ENCODE data around the gene CHRNB1. TPM values are rescaled to one million over a fixed set of nuclear protein-coding genes. Genes with fewer than 3 reads are reported as not detected.

CHRNB1 gene
- total and polyA plus RNA-seq, 2 of the 8 experiments (the other 6 are each of a cell fraction or from before 2014, with no cell fraction given): 14.1 to 28.2 TPM

- no peak for TF ChIP-seq KDM1A (IDR thresholded peaks at IDR 0.05; ENCODE audit: borderline replicate concordance, low read length)
- TF ChIP-seq CHD7 (IDR thresholded peaks at IDR 0.05; ENCODE audit: insufficient replicate concordance, low read length): no peak
- TF ChIP-seq BCL11A (IDR thresholded peaks at IDR 0.05; ENCODE audit: low read depth in 2 of 2, low read length in 2 of 2): no peak
- TF ChIP-seq TBP (IDR thresholded peaks at IDR 0.05; ENCODE audit: low read depth, low read length): peak; percentile 49
- TF ChIP-seq SP2 (IDR thresholded peaks at IDR 0.05; ENCODE audit: low read length): no peak
- peak; percentile 15; the same call in 1 of the 2 replicates for TF ChIP-seq CHD2 (IDR thresholded peaks at IDR 0.05; ENCODE audit: low read length)
- 0 out of 2 replicates have a peak, but pooled peaks have one; percentile 19 for TF ChIP-seq JUN (IDR thresholded peaks at IDR 0.05; ENCODE audit: low read depth, low read length)
- peak; percentile 82 for TF ChIP-seq TAF1 (IDR thresholded peaks at IDR 0.05; ENCODE audit: low read depth, low read length)
- TF ChIP-seq MAX (IDR thresholded peaks at IDR 0.05): peak; percentile 89
- TF ChIP-seq TEAD4 (IDR thresholded peaks at IDR 0.05; ENCODE audit: low read depth, low read length): peak; percentile 92
Measured at GRCh38 chr17:7436556-7437368, 8.1 kb upstream of the CHRNB1 start (continued).
